Kidney (tissue), 14 donors: ENCODE results near the gene METRNL. TPM values are rescaled to one million over a fixed set of nuclear protein-coding genes. Genes with fewer than 3 reads are reported as not detected.

Source experiments
- DNase-seq, 5 donors: peaks; one replicate each; pipeline ENCODE4 v3.0.0-alpha.2; 2013 to 2020
- FAIRE-seq: peaks from 2 replicates; lab custom pipeline; 2012; peaks lifted over from hg19 to GRCh38; lab: Jason Lieb, UNC
- H3K27ac ChIP-seq, 2 donors: one replicate each; pipeline ENCODE4 v1.7.0; 2013; ENCODE audit warnings: low read depth in 2 of 2, low read length in 2 of 2, inconsistent platforms in 1 of 2
- H3K27me3 ChIP-seq: one replicate; pipeline ENCODE4 v1.7.1; 2013; ENCODE audit warnings: low read length, inconsistent platforms; ENCODE audit not compliant: control insufficient read depth, insufficient read depth
- H3K36me3 ChIP-seq, 3 donors: one replicate each; pipeline versions ENCODE4 v1.7.0 to v1.7.1; 2013; ENCODE audit warnings: low read length in 3 of 3, control low read depth in 1 of 3, inconsistent platforms in 1 of 3; ENCODE audit not compliant: insufficient read depth in 3 of 3, control insufficient read depth in 2 of 3
- H3K4me1 ChIP-seq, 3 donors: one replicate each; pipeline versions ENCODE4 v1.7.0 to v1.7.1; 2013; ENCODE audit warnings: low read length in 3 of 3, inconsistent platforms in 1 of 3, low read depth in 1 of 3; ENCODE audit not compliant: control insufficient read depth in 2 of 3, insufficient read depth in 2 of 3
- H3K4me3 ChIP-seq, 3 donors: one replicate each; pipeline versions ENCODE4 v1.7.0 to v1.8.1; 2013; ENCODE audit warnings: low read length in 3 of 3, control low read depth in 1 of 3, inconsistent platforms in 1 of 3
- H3K9ac ChIP-seq, 3 donors: one replicate each; pipeline versions ENCODE4 v1.7.0 to v1.7.1; 2013; ENCODE audit warnings: low read length in 3 of 3, control low read depth in 1 of 3, inconsistent platforms in 1 of 3
- H3K9me3 ChIP-seq, 3 donors: one replicate each; pipeline versions ENCODE4 v1.7.0 to v1.7.1; 2013; ENCODE audit warnings: low read length in 3 of 3, control low read depth in 1 of 3, inconsistent platforms in 1 of 3; ENCODE audit not compliant: control insufficient read depth in 2 of 3, insufficient read depth in 1 of 3
- intact Hi-C: fragments of 100-400 bp; cut with DNase I; formaldehyde crosslinking; loops from one replicate; pipeline ENCODE4 v1.11.1; 2022
- polyA plus RNA-seq: library from polyadenylated mRNA; stranded (reverse); fragments of 350-450 nt; fragmentation: Illumina TruSeq; extraction: RNeasy Lipid Tissue Mini Kit (QIAGEN cat#74804); gene quantifications from one replicate; pipeline ENCODE4 v1.2.3, GENCODE V29; 2014; ENCODE audit warnings: low read depth, low replicate concordance; ENCODE audit not compliant: insufficient read depth
- total RNA-seq: library from RNA; stranded (reverse); fragmentation: NEBNext Ultra II Directional; extraction: Animal tissue kit (Norgen Biotek cat#: 25700); gene quantifications from one replicate; pipeline ENCODE4 v1.2.1, GENCODE V29; 2021
- TF ChIP-seq, protein P1 (sequence below): IDR thresholded peaks from 3 replicates; pipeline ENCODE4 v1.5.1; 2012; ENCODE audit warnings: mild to moderate bottlenecking, moderate library complexity, borderline replicate concordance; ENCODE audit not compliant: insufficient read depth; ENCODE audit errors: extremely low read depth
- donor health status: control.
- donor health status: control.
- donor health status: control.
- donor health status: control.
- donor health status: control.
- donor health status: DM: yes; HTN: yes; CAD: no.
- donor health status: Normal renal cell carcinoma (clear cell type).

METRNL gene
- total and polyA plus RNA-seq, 2 donors from 2014 or later = 61.5 to 107 TPM

DNA sequence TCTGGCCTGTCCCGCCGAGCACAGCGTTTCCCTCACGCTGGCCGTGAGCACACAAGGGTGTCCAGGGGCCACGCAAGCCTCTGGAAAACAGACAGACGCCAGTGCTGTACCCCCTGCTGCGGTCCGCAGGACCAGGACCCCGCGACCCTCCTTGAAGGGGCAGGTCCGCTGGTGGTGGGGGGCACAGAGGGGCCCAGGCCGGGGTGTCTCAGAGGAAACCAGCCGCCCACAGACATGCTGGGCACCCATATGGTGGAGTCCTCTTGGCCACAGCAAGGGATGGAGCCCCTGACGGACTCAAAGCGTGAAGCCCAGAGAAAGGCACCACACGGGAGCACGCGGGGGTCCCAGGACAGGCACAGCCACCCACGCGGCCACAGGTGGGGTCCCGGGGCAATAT lies 34.4 kb downstream of the METRNL start:
- peak in 1 of 5 donors; percentile 81 for DNase-seq
- H3K36me3 ChIP-seq = no peaks in the 10 kb centered on the region
- intact Hi-C loops = no loop called here
- FAIRE-seq = no peak
- H3K27ac ChIP-seq = no peak overlapping the region
- H3K9ac ChIP-seq = no peak overlapping the region
- H3K4me1 ChIP-seq = peaks cover 2 to 15% (median 4%) of the 10 kb centered on the region in 3 donors
- no peaks in the 10 kb centered on the region for H3K27me3 ChIP-seq
- TF ChIP-seq, protein P1, sequence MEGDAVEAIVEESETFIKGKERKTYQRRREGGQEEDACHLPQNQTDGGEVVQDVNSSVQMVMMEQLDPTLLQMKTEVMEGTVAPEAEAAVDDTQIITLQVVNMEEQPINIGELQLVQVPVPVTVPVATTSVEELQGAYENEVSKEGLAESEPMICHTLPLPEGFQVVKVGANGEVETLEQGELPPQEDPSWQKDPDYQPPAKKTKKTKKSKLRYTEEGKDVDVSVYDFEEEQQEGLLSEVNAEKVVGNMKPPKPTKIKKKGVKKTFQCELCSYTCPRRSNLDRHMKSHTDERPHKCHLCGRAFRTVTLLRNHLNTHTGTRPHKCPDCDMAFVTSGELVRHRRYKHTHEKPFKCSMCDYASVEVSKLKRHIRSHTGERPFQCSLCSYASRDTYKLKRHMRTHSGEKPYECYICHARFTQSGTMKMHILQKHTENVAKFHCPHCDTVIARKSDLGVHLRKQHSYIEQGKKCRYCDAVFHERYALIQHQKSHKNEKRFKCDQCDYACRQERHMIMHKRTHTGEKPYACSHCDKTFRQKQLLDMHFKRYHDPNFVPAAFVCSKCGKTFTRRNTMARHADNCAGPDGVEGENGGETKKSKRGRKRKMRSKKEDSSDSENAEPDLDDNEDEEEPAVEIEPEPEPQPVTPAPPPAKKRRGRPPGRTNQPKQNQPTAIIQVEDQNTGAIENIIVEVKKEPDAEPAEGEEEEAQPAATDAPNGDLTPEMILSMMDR = no peak
- H3K9me3 ChIP-seq = no peaks in the 10 kb centered on the region
- H3K4me3 ChIP-seq = no peak overlapping the region

DNA sequence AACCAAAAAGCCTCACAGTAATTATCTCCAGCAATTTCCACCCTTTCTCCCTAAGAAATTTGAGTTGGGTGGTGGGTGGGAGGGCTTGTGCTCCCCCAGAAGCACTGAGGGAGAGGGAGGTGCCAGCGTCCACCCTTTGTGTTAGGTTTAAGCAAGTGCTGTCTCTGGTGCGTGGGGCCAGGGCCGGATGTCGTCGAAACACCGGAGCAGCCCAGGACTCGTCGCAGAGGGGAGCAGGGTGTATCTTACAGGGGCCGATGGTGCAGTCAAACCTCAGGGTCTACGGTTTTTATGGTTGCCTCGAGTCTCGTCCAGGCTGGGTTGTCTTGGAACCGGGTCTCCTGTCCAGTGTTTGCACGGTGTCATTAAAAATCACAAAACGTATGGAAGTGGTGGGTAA lies 35.3 kb downstream of the METRNL start:
- Histone ChIP-seq H3K36me3 (no peaks in the 10 kb centered on the region), H3K9ac (no peak overlapping the region), H3K27me3 (no peaks in the 10 kb centered on the region), H3K9me3 (no peaks in the 10 kb centered on the region), H3K27ac (no peak overlapping the region), H3K4me1 (peaks cover 2 to 13% (median 2%) of the 10 kb centered on the region in 3 donors), H3K4me3 (no peak overlapping the region)
- TF ChIP-seq, protein P1 = no peak
- intact Hi-C loops = no loop called here
- FAIRE-seq (no peak), DNase-seq (no peak)

DNA sequence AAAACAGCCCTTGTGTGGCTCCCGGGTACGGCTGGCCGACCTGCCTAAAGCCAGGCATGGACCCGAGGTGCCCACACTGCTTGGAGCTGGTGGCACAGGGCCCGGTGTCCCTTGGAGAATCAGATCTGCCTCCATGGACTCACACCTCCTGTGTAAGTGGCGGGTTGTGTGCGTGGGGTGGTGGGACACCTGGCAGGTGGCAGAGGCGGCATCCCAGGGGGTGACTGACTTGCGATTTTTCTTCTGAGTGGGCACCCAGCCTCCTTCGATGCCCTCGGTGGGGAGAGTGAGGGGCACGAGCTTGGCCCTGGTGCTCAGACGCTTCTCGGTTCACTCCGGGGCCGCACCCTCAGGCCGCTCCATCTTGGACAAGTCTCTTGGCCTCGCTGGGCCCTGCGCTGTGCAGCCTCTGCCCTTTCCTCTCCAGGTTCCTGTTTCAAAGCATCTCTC lies 35.8 kb downstream of the METRNL start:
- FAIRE-seq (no peak), DNase-seq (no peak)
- Histone ChIP-seq H3K4me1 (peaks cover 0 to 7% (median 2%) of the 10 kb centered on the region in 3 donors), H3K4me3 (no peak overlapping the region), H3K9me3 (no peaks in the 10 kb centered on the region), H3K9ac (no peak overlapping the region), H3K36me3 (no peaks in the 10 kb centered on the region), H3K27me3 (no peaks in the 10 kb centered on the region), H3K27ac (no peak overlapping the region)
- TF ChIP-seq, protein P1 = no peak
- intact Hi-C loops = no loop called here

DNA sequence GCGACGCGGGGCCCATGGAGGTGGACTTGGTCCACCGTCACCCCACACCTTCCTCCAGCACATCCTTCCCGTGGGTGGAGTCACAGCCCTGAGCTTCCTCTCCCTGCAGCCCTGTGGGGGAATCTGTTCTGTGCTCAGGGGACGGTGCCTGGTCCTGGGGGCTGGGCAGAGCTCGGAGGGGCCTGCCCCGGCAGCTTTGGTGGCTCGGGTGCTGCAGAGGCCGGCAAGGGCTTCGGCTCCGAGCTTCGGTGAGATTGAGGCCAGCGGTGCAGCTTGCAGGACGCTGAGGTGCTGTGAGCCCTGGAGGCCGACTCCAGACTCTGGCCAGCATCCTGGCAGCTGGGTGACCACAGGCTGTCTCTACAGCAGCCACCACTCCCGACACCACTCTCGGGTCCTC lies 36.4 kb downstream of the METRNL start:
- TF ChIP-seq, protein P1 = no peak
- DNase-seq = no peak
- no peak overlapping the region for H3K9ac ChIP-seq
- intact Hi-C loops = no loop called here
- H3K27me3 ChIP-seq = no peaks in the 10 kb centered on the region
- H3K27ac ChIP-seq = no peak overlapping the region
- H3K9me3 ChIP-seq = no peaks in the 10 kb centered on the region
- H3K4me3 ChIP-seq = no peak overlapping the region
- peaks cover 0 to 4% (median 1%) of the 10 kb centered on the region in 3 donors for H3K4me1 ChIP-seq
- FAIRE-seq = no peak
- no peaks in the 10 kb centered on the region for H3K36me3 ChIP-seq
